ENCODE results near the gene BCL11A. TPM values are rescaled to one million over a fixed set of nuclear protein-coding genes. Genes with fewer than 3 reads are reported as not detected.

BCL11A gene
- total RNA-seq, 1 experiment from 2014 or later: 0.33 TPM

GRCh38 chr2:60504049-60504448 lies 49.4 kb downstream of the BCL11A start:
- no peak for ATAC-seq
- DNase-seq (ENCODE audit: low read depth, low spot score): no peak
- Histone ChIP-seq H3K4me3 (ENCODE audit: low read depth in 2 of 2, low read length in 2 of 2) (no peak overlapping the region), H3K9me3 (ENCODE audit: control insufficient read depth, insufficient read depth, low read depth, low read length) (no peaks in the 10 kb centered on the region), H3K27ac (ENCODE audit: low read length) (no peak overlapping the region), H3K27me3 (ENCODE audit: control insufficient read depth, insufficient read depth, low read length) (peaks cover 1% of the 10 kb centered on the region; the same call in 1 of the 2 replicates), H3K4me1 (ENCODE audit: control insufficient read depth, insufficient read depth, low read length) (no peaks in the 10 kb centered on the region), H3K36me3 (ENCODE audit: control insufficient read depth, insufficient read depth, low read length) (no peaks in the 10 kb centered on the region)
- ChIA-PET POLR2A (no interaction called here), CTCF (no interaction called here)
- in situ Hi-C loops (cut with HindIII; ENCODE audit: low pct_unique_long_range_greater_than_20kb, low sequenced_read_pairs) (no loop called here), intact Hi-C loops (cut with micrococcal nuclease; ENCODE audit: unreplicated experiment) (no loop called here)
- TF ChIP-seq TCF7L2 (IDR thresholded peaks at IDR 0.05; ENCODE audit: low read depth, low read length): no peak
- no peak for TF ChIP-seq POLR2AphosphoS5 (IDR thresholded peaks at IDR 0.05; ENCODE audit: low read depth, low read length)
- no peak for TF ChIP-seq REST (IDR thresholded peaks at IDR 0.05; ENCODE audit: insufficient read depth in 1 of 2, low read depth in 2 of 2, low read length in 1 of 2)
- no peak for TF ChIP-seq CTCF (IDR thresholded peaks at IDR 0.05)
- TF ChIP-seq SIN3A (IDR thresholded peaks at IDR 0.05; ENCODE audit: borderline replicate concordance, insufficient read depth, low read depth, low read length): no peak
- no TSS peak for BruUV-seq (replicated peaks)

GRCh38 chr2:60502144-60502543 lies 51.3 kb downstream of the BCL11A start:
- Histone ChIP-seq H3K36me3 (ENCODE audit: control insufficient read depth, insufficient read depth, low read length) (no peaks in the 10 kb centered on the region), H3K4me3 (ENCODE audit: low read depth in 2 of 2, low read length in 2 of 2) (no peak overlapping the region), H3K4me1 (ENCODE audit: control insufficient read depth, insufficient read depth, low read length) (no peaks in the 10 kb centered on the region), H3K9me3 (ENCODE audit: control insufficient read depth, insufficient read depth, low read depth, low read length) (no peaks in the 10 kb centered on the region), H3K27ac (ENCODE audit: low read length) (no peak overlapping the region), H3K27me3 (ENCODE audit: control insufficient read depth, insufficient read depth, low read length) (no peaks in the 10 kb centered on the region; the same call in 1 of the 2 replicates)
- no peak for DNase-seq (ENCODE audit: low read depth, low spot score)
- ChIA-PET CTCF (interaction anchor here (0.6 kb wide), 1 partner anchor 79 kb away, joined by 3 read pairs; no protein-coding TSS in a partner anchor), POLR2A (no interaction called here)
- intact Hi-C loops (cut with micrococcal nuclease; ENCODE audit: unreplicated experiment) (no loop called here), in situ Hi-C loops (cut with HindIII; ENCODE audit: low pct_unique_long_range_greater_than_20kb, low sequenced_read_pairs) (no loop called here)
- BruUV-seq (replicated peaks): no TSS peak
- TF ChIP-seq TCF7L2 (IDR thresholded peaks at IDR 0.05; ENCODE audit: low read depth, low read length): no peak
- no peak for TF ChIP-seq CTCF (IDR thresholded peaks at IDR 0.05)
- no peak for ATAC-seq
